ENCODE results near the gene MUTYH. TPM values are rescaled to one million over a fixed set of nuclear protein-coding genes. Genes with fewer than 3 reads are reported as not detected.
A peak's percentile ranks its signal among the peaks of the same experiment; 100 is the strongest.
"Not testable (repeated sequence)": the region's sequence is repeated elsewhere in the genome, so short reads cannot be mapped to it uniquely, and the experiment has no call there.

The MUTYH gene
- 10 to 100 TPM; 49.2 to 51.8 TPM for total RNA-seq

- H3K27ac Mint-ChIP-seq: peak within 1 kb of the TSS; percentile 98
- POLR2A ChIA-PET: interaction anchor here (0.5 to 5.7 kb wide), 34 partner anchors 9 to 666 kb away, joined by 3 to 70 read pairs (median 4); partner anchors contain the start of genes AKR1A1, ARMH1, BTBD19 and CCDC163
- H3K36me3 Mint-ChIP-seq: peaks cover 44% of the 10 kb centered on the region
- no peaks in the 10 kb centered on the region for H3K9me3 Mint-ChIP-seq
- peaks cover 34% of the 10 kb centered on the region for H3K4me1 Mint-ChIP-seq (ENCODE audit: low read depth)
- CTCF ChIA-PET: interaction anchor here (0.8 to 3.7 kb wide), 20 partner anchors 14 to 609 kb away, joined by 3 to 48 read pairs (median 4); partner anchors contain the start of genes CCDC163, HECTD3, HPDL and MMACHC
- no peaks in the 10 kb centered on the region for H3K27me3 Mint-ChIP-seq
- H3K4me3 Mint-ChIP-seq: peak within 1 kb of the TSS; percentile 93
- intact Hi-C loops (cut with micrococcal nuclease): loop anchor here (1.0 kb wide), 7 partner anchors 12 to 346 kb away; partner anchors contain the start of genes CCDC163, GPBP1L1, MMACHC and NASP
- peak; percentile 97 for DNase-seq
Observed at GRCh38 chr1:45339789-45340558, at the start of gene MUTYH, which contains the start of gene TOE1. TSS of gene MUTYH (minus strand) at chr1:45340440. CDS start at chr1:45334505, 5,935 bp downstream. TSS of gene TOE1 (plus strand) at chr1:45340170. CDS start at chr1:45340253, 83 bp downstream.

GRCh38 chr1:45386219-45386618 is 46.0 kb upstream of the MUTYH start:
- Mint-ChIP-seq H3K4me3 (no peak overlapping the region), H3K27ac (no peak overlapping the region), H3K4me1 (ENCODE audit: low read depth) (no peaks in the 10 kb centered on the region), H3K27me3 (no peaks in the 10 kb centered on the region), H3K9me3 (no peaks in the 10 kb centered on the region), H3K36me3 (no peaks in the 10 kb centered on the region)
- POLR2A ChIA-PET: no interaction called here
- CTCF ChIA-PET: interaction anchor here (0.6 to 1.1 kb wide), 2 partner anchors 10 to 308 kb away, joined by 3 read pairs; no protein-coding TSS in a partner anchor
- no peak for DNase-seq
- intact Hi-C loops (cut with micrococcal nuclease): no loop called here

GRCh38 chr1:45385302-45385701 is 45.1 kb upstream of the MUTYH start:
- CTCF ChIA-PET: interaction anchor here (0.6 kb wide), 1 partner anchor 108 kb away, joined by 3 read pairs; no protein-coding TSS in a partner anchor

GRCh38 chr1:45384213-45384612 is 44.0 kb upstream of the MUTYH start:
- H3K36me3 Mint-ChIP-seq; DNase-seq; H3K4me3 Mint-ChIP-seq; intact Hi-C loops (cut with micrococcal nuclease); H3K4me1 Mint-ChIP-seq (ENCODE audit: low read depth); H3K9me3 Mint-ChIP-seq; H3K27ac Mint-ChIP-seq; H3K27me3 Mint-ChIP-seq; CTCF ChIA-PET: not testable (repeated sequence)
- POLR2A ChIA-PET: interaction anchor here (0.6 kb wide), 1 partner anchor 19 kb away, joined by 3 read pairs; no protein-coding TSS in a partner anchor

More at GRCh38 chr1:45385302-45385701, 45.1 kb upstream of the MUTYH start:
- DNase-seq: no peak
- no peaks in the 10 kb centered on the region for H3K27me3 Mint-ChIP-seq
- intact Hi-C loops (cut with micrococcal nuclease): no loop called here
- H3K9me3 Mint-ChIP-seq: no peaks in the 10 kb centered on the region
- no peaks in the 10 kb centered on the region for H3K36me3 Mint-ChIP-seq
- H3K27ac Mint-ChIP-seq: no peak overlapping the region
- POLR2A ChIA-PET: no interaction called here
- no peak overlapping the region for H3K4me3 Mint-ChIP-seq
- H3K4me1 Mint-ChIP-seq (ENCODE audit: low read depth): no peaks in the 10 kb centered on the region

- intact Hi-C loops (cut with micrococcal nuclease): no loop called here
- ChIA-PET POLR2A (no interaction called here), CTCF (no interaction called here)
- Mint-ChIP-seq H3K27ac (no peak overlapping the region), H3K27me3 (no peaks in the 10 kb centered on the region), H3K4me3 (no peak overlapping the region), H3K36me3 (no peaks in the 10 kb centered on the region), H3K4me1 (ENCODE audit: low read depth) (no peaks in the 10 kb centered on the region), H3K9me3 (no peaks in the 10 kb centered on the region)
- no peak for DNase-seq
Observed at GRCh38 chr1:45383191-45383590, 43.0 kb upstream of the MUTYH start.

- Mint-ChIP-seq H3K27me3 (no peaks in the 10 kb centered on the region), H3K4me1 (ENCODE audit: low read depth) (no peaks in the 10 kb centered on the region), H3K4me3 (no peak overlapping the region), H3K9me3 (no peaks in the 10 kb centered on the region), H3K27ac (no peak overlapping the region), H3K36me3 (no peaks in the 10 kb centered on the region)
- ChIA-PET POLR2A (no interaction called here), CTCF (no interaction called here)
- intact Hi-C loops (cut with micrococcal nuclease): no loop called here
- DNase-seq: no peak
Observed at GRCh38 chr1:45381243-45381642, 41.0 kb upstream of the MUTYH start.

GRCh38 chr1:45380730-45381129 is 40.5 kb upstream of the MUTYH start:
- Mint-ChIP-seq H3K4me1 (ENCODE audit: low read depth) (no peaks in the 10 kb centered on the region), H3K36me3 (no peaks in the 10 kb centered on the region), H3K27me3 (no peaks in the 10 kb centered on the region), H3K9me3 (no peaks in the 10 kb centered on the region), H3K4me3 (no peak overlapping the region), H3K27ac (no peak overlapping the region)
- no peak for DNase-seq
- CTCF ChIA-PET: no interaction called here
- POLR2A ChIA-PET: no interaction called here
- intact Hi-C loops (cut with micrococcal nuclease): no loop called here

- H3K27ac Mint-ChIP-seq: no peak overlapping the region
- no peak overlapping the region for H3K4me3 Mint-ChIP-seq
- H3K27me3 Mint-ChIP-seq: no peaks in the 10 kb centered on the region
- no peaks in the 10 kb centered on the region for H3K4me1 Mint-ChIP-seq (ENCODE audit: low read depth)
- ChIA-PET CTCF (no interaction called here), POLR2A (no interaction called here)
- intact Hi-C loops (cut with micrococcal nuclease): no loop called here
- no peaks in the 10 kb centered on the region for H3K36me3 Mint-ChIP-seq
- no peak for DNase-seq
- no peaks in the 10 kb centered on the region for H3K9me3 Mint-ChIP-seq
Observed at GRCh38 chr1:45380125-45380524, 39.9 kb upstream of the MUTYH start.

GRCh38 chr1:45379524-45379923 is 39.3 kb upstream of the MUTYH start:
- no peaks in the 10 kb centered on the region for H3K27me3 Mint-ChIP-seq
- no peaks in the 10 kb centered on the region for H3K4me1 Mint-ChIP-seq (ENCODE audit: low read depth)
- intact Hi-C loops (cut with micrococcal nuclease): no loop called here
- no peaks in the 10 kb centered on the region for H3K36me3 Mint-ChIP-seq
- CTCF ChIA-PET: interaction anchor here (0.7 kb wide), 1 partner anchor 189 kb away, joined by 3 read pairs; no protein-coding TSS in a partner anchor
- no peak for DNase-seq
- no peaks in the 10 kb centered on the region for H3K9me3 Mint-ChIP-seq
- H3K27ac Mint-ChIP-seq: no peak overlapping the region
- H3K4me3 Mint-ChIP-seq: no peak overlapping the region
- POLR2A ChIA-PET: no interaction called here

- Mint-ChIP-seq H3K27me3 (no peaks in the 10 kb centered on the region), H3K36me3 (no peaks in the 10 kb centered on the region), H3K9me3 (no peaks in the 10 kb centered on the region), H3K27ac (no peak overlapping the region), H3K4me3 (no peak overlapping the region), H3K4me1 (ENCODE audit: low read depth) (peaks cover 2% of the 10 kb centered on the region)
- POLR2A ChIA-PET: interaction anchor here (0.6 kb wide), 1 partner anchor 559 kb away, joined by 3 read pairs; no protein-coding TSS in a partner anchor
- CTCF ChIA-PET: no interaction called here
- DNase-seq: no peak
- intact Hi-C loops (cut with micrococcal nuclease): no loop called here
Observed at GRCh38 chr1:45378184-45378583, 37.9 kb upstream of the MUTYH start.

GRCh38 chr1:45375104-45376090 is 35.2 kb upstream of the MUTYH start:
- no peak overlapping the region for H3K27ac Mint-ChIP-seq
- H3K4me3 Mint-ChIP-seq: no peak overlapping the region
- DNase-seq: no peak
- H3K4me1 Mint-ChIP-seq (ENCODE audit: low read depth): peaks cover 2% of the 10 kb centered on the region
- POLR2A ChIA-PET: no interaction called here
- no peaks in the 10 kb centered on the region for H3K36me3 Mint-ChIP-seq
- H3K9me3 Mint-ChIP-seq: no peaks in the 10 kb centered on the region
- intact Hi-C loops (cut with micrococcal nuclease): no loop called here
- CTCF ChIA-PET: interaction anchor here (0.9 kb wide), 1 partner anchor 15 kb away, joined by 3 read pairs; no protein-coding TSS in a partner anchor
- H3K27me3 Mint-ChIP-seq: no peaks in the 10 kb centered on the region

GRCh38 chr1:45373573-45373972 is 33.3 kb upstream of the MUTYH start:
- ChIA-PET CTCF (interaction anchor here (0.6 to 2.1 kb wide), 6 partner anchors 10 to 196 kb away, joined by 3 to 11 read pairs (median 4); partner anchors contain the start of gene TESK2), POLR2A (no interaction called here)
- Mint-ChIP-seq H3K4me3 (no peak overlapping the region), H3K27ac (no peak overlapping the region), H3K9me3 (no peaks in the 10 kb centered on the region), H3K4me1 (ENCODE audit: low read depth) (peaks cover 2% of the 10 kb centered on the region), H3K27me3 (no peaks in the 10 kb centered on the region), H3K36me3 (no peaks in the 10 kb centered on the region)
- DNase-seq: no peak
- intact Hi-C loops (cut with micrococcal nuclease): no loop called here
